Activated CD8-positive, alpha-beta memory T cell treated with anti-CD3 and anti-CD28 coated beads for 36 hours (primary cell): Measurements from ENCODE around the gene LOC101059915. TPM values are rescaled to one million over a fixed set of nuclear protein-coding genes. Genes with fewer than 3 reads are reported as not detected.
"Not testable (repeated sequence)": the region's sequence is repeated elsewhere in the genome, so short reads cannot be mapped to it uniquely, and the experiment has no call there.

Experiments used
- CTCF ChIA-PET: fragments of 350-600 bp; sonication (Branson Sonifier 250); formaldehyde crosslinking; loops from one replicate; lab custom pipeline; 2021; ENCODE audit warnings: antibody characterized with exemption; lab: Charles Lee
- POLR2A ChIA-PET: fragments of 350-600 bp; sonication (Branson Sonifier 250); formaldehyde crosslinking; loops from one replicate; lab custom pipeline; 2021; ENCODE audit warnings: antibody characterized with exemption; lab: Charles Lee
- total RNA-seq, 2 experiments: library from RNA; stranded (reverse); gene quantifications; one replicate each; pipeline ENCODE4 v1.2.3, GENCODE V29; 2021

LOC101059915 gene

GRCh38 chrX:71716323-71716722 is 49.0 kb downstream of the LOC101059915 start:
- CTCF ChIA-PET, POLR2A ChIA-PET: not testable (repeated sequence)

GRCh38 chrX:71718185-71718584 is 50.8 kb downstream of the LOC101059915 start, which contains the start of gene CXorf49:
Gene CXorf49 (minus strand): TSS chrX:71718285. CDS start chrX:71718151, 134 bp downstream.
- POLR2A ChIA-PET, CTCF ChIA-PET: not testable (repeated sequence)

- POLR2A ChIA-PET, CTCF ChIA-PET: not testable (repeated sequence)
Observed at GRCh38 chrX:71719195-71719594, 51.8 kb downstream of the LOC101059915 start.

GRCh38 chrX:71720289-71720886 is 53.0 kb downstream of the LOC101059915 start:
- CTCF ChIA-PET, POLR2A ChIA-PET: not testable (repeated sequence)

Other genes with a start within 250 kb of the LOC101059915 start
- gene OGT, start 134.4 kb upstream of the LOC101059915 start, total RNA-seq: 100 to 1,000 TPM; 280 to 282 TPM
- gene GCNA, start 89.1 kb upstream of the LOC101059915 start, total RNA-seq: 1 to 10 TPM; 2.7 to 3.5 TPM
- 10 to 100 TPM; 60.3 to 63.0 TPM for gene CXCR3, start 49.0 kb upstream of the LOC101059915 start, total RNA-seq
- not detected for gene CXorf49, start 50.7 kb downstream of the LOC101059915 start, total RNA-seq
- gene CXorf49B, start 95.8 kb downstream of the LOC101059915 start, total RNA-seq: not detected
- gene NHSL2, start 243.3 kb downstream of the LOC101059915 start, total RNA-seq: under 1 TPM; 0.31 to 0.34 TPM